Measurements from ENCODE around the gene MS4A15. TPM values are rescaled to one million over a fixed set of nuclear protein-coding genes. Genes with fewer than 3 reads are reported as not detected.
"Not testable (repeated sequence)": the region's sequence is repeated elsewhere in the genome, so short reads cannot be mapped to it uniquely, and the experiment has no call there.

Gene MS4A15
- total and polyA plus RNA-seq, 2 donors: not detected

DNA sequence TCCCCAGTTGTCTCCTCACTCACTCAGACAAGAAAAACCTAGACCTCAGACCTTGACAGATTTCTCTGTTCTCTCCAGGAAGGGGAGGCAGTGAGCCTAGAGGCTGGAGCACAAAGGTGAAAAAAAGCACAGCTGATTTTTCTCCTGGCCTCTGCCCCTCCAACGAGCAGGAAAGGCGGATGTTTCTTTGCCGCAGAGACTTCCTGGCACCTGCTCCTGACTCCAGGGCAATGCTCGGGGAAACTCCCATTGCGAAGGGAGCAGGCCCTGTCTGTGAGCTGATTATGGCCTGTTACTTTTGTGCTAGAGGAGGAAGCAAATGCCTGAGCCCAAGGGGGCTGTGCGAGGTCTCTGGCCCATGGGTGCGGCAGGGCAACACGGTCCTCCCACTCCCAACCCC is 53.9 kb downstream of the MS4A15 start:
- Histone ChIP-seq H3K4me1 (ENCODE audit: insufficient read depth) (no peaks in the 10 kb centered on the region), H3K4me3 (ENCODE audit: low read depth, low read length) (no peak overlapping the region), H3K36me3 (ENCODE audit: insufficient read depth) (no peaks in the 10 kb centered on the region), H3K27ac (ENCODE audit: low read depth) (no peak overlapping the region)
- 52% methylated on average over 8 of the region's 8 CpGs for WGBS
- DNase-seq (ENCODE audit: extremely low spot score): no peak

DNA sequence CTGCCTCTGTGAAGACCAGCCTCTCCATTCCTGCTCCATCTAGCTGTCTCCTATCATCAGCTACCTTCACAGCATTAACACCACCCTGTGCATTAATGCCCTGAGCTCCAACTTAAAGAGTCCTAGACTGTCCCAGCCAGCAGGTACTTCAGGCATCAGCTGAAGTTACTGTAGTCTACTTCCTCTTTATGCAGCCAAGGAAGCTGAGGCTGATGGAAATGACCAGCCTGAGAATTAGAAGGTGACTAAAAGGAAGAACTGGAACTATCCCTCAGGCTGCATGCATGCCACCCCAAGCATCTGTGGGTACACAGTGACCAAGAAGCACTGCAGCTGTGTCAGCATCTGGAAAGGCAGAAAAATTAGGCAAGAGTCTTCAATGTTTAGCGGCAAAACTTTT is 56.7 kb downstream of the MS4A15 start:
- no peaks in the 10 kb centered on the region for H3K36me3 ChIP-seq (ENCODE audit: insufficient read depth)
- DNase-seq (ENCODE audit: extremely low spot score): no peak
- no peak overlapping the region for H3K4me3 ChIP-seq (ENCODE audit: low read depth, low read length)
- 89% methylated on average over 1 of the region's 1 CpG for WGBS
- H3K27ac ChIP-seq (ENCODE audit: low read depth): no peak overlapping the region
- H3K4me1 ChIP-seq (ENCODE audit: insufficient read depth): no peaks in the 10 kb centered on the region

DNA sequence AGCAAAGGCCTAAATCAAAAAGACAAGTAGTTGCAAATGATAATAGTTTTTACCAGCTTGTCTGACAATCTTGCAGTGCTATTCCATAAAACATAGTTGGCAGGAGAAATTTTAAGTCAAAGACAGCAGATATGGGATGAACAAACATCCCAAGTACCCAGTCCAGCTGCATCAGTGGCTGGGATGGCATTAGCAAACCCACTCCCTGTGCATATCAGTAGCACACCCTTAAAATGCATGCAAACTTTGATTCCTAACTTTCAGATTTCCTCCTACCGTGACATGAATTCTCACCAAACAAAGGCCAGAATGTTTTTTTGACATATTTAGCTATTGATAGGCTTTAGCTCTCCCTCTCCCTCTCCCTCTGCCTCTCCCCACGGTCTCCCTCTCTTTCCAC is 57.4 kb downstream of the MS4A15 start:
- Histone ChIP-seq H3K4me3 (ENCODE audit: low read depth, low read length) (no peak overlapping the region), H3K4me1 (ENCODE audit: insufficient read depth) (no peaks in the 10 kb centered on the region), H3K36me3 (ENCODE audit: insufficient read depth) (no peaks in the 10 kb centered on the region), H3K27ac (ENCODE audit: low read depth) (no peak overlapping the region)
- DNase-seq (ENCODE audit: extremely low spot score): no peak
- WGBS: 76% methylated on average over 2 of the region's 2 CpGs

DNA sequence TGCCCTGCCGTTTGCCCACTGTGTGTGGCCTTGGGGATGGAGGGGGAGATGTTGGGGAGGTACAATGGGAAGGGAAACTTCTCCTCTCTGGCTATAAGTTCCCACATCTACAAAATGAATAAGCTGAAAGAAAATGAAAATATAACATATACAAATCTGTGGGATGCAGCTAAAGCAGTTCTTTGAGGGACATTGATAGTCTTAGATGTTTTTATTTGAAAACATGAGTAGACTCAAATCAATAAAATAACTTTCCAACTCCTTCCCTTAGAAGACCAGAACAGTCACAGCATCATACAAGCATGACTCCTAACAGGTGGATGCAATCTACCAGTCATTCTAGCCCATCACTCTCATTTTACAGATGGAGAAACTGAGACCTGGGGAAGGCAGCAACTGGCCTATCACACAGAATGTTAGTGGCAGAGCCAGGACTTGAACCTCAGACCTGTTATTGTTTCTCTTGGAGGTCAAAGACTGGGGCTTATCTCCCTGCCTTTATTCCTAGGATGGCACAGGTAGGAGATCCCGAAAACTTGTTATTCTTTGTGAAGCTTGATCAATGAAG is 60.0 kb downstream of the MS4A15 start:
- H3K4me3 ChIP-seq (ENCODE audit: low read depth, low read length): no peak overlapping the region
- no peak for DNase-seq (ENCODE audit: extremely low spot score)
- 97% methylated on average over 2 of the region's 2 CpGs for WGBS
- H3K4me1 ChIP-seq (ENCODE audit: insufficient read depth): no peaks in the 10 kb centered on the region
- no peaks in the 10 kb centered on the region for H3K36me3 ChIP-seq (ENCODE audit: insufficient read depth)
- no peak overlapping the region for H3K27ac ChIP-seq (ENCODE audit: low read depth)

DNA sequence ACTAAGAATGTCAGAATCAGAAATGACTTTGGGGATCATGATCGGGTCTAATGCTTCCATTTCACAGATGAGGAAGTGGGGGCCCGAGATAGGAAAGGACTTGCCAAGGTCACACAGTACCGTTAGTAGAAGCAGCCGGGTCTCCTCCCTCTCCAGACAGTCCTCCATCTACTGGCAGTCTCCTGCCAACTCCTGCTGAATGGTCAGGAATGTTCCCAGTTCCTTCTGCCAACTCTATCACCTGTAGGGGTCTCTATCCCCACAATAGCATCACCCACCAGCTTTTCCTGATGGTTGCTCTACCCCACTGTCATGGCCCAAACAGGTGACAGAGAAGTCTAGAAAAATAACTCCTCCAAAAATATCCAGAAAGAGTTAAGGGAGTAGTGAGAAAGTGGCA is 61.4 kb downstream of the MS4A15 start:
- Histone ChIP-seq H3K27ac (ENCODE audit: low read depth) (no peak overlapping the region), H3K4me3 (ENCODE audit: low read depth, low read length) (no peak overlapping the region), H3K36me3 (ENCODE audit: insufficient read depth) (no peaks in the 10 kb centered on the region), H3K4me1 (ENCODE audit: insufficient read depth) (no peaks in the 10 kb centered on the region)
- DNase-seq (ENCODE audit: extremely low spot score): no peak
- WGBS: 79% methylated on average over 4 of the region's 4 CpGs

DNA sequence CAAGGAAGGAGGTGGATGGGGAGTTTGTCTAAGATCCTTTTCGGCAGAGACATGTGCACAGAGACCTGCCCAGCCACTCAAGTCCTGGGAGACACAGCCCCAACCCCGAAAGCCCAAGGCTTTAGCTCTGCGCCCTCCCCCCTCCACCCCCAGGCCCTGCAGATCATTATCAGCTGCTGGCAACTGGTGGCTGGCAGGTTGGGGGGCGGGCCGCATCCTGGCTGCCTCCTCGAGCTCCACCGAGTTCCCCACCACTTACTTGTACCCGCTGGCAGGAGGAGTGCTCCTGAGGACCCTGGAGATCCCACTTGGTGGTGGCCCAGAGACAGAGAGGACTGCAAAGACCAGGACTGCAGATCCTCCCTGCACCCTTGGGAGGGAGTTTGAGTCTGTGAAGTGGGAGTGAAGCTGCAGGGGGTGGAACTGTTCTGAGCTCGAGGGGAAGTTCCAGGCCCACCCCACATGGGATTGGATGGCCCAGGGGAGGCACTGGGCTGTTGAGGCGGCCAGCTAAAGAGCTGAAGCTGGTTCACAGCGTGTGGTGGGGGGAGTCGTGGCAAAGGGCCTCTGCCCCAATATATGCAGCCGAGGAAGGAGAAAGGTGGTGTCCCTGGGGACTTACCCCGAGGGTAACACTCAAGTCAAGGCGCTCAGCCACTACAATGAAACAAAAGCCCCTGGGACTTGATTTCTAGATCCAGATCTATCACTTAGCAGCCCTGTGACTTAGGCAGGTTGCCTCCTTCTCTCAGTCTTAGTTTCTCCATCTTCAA is 65.3 kb downstream of the MS4A15 start:
- no peak overlapping the region for H3K27ac ChIP-seq (ENCODE audit: low read depth)
- H3K4me3 ChIP-seq (ENCODE audit: low read depth, low read length): no peak overlapping the region
- no peaks in the 10 kb centered on the region for H3K36me3 ChIP-seq (ENCODE audit: insufficient read depth)
- DNase-seq (ENCODE audit: extremely low spot score): no peak
- WGBS: 61% methylated on average over 15 of the region's 15 CpGs
- H3K4me1 ChIP-seq (ENCODE audit: insufficient read depth): no peaks in the 10 kb centered on the region

DNA sequence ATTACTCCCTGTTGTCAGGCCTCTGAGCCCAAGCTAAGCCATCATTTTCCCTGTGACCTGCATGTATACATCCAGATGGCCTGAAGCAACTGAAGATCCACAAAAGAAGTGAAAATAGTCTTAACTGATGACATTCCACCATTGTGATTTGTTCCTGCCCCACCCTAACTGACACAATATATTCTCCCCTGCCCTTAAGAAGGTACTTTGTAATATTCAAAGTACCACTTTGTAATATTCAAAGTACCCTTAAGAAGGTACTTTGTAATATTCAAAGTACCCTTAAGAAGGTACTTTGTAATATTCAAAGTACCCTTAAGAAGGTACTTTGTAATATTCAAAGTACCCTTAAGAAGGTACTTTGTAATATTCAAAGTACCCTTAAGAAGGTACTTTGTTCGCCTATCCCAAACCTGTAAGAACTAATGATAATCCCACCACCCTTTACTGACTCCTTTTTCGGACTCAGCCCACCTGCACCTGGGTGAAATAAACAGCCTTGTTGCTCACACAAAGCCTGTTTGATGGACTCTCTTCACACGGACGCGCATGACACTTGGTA is 67.2 kb downstream of the MS4A15 start:
- H3K27ac ChIP-seq (ENCODE audit: low read depth); H3K4me1 ChIP-seq (ENCODE audit: insufficient read depth); H3K4me3 ChIP-seq (ENCODE audit: low read depth, low read length); H3K36me3 ChIP-seq (ENCODE audit: insufficient read depth); DNase-seq (ENCODE audit: extremely low spot score): not testable (repeated sequence)
- WGBS: 92% methylated on average over 5 of the region's 5 CpGs

DNA sequence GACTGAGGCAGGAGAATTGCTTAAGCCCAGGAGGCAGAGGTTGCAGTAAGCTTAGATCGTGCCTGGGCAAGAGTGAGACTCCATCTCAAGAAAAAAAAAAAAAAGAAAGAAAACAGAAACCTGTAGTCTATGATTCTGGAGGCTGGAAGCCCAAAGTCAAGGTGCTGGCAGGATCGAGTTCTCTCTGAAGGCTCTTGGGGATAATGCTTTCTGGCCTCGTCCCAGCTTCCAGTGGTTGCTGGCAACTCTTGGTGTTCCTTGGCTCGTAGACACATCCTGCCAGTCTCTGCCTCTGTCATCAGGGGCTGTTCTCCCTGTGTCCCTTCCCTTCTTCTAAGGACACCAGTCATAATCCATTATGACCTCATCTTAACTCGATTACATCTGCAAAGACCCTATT is 68.5 kb downstream of the MS4A15 start:
- Histone ChIP-seq H3K4me3 (ENCODE audit: low read depth, low read length) (no peak overlapping the region), H3K4me1 (ENCODE audit: insufficient read depth) (no peaks in the 10 kb centered on the region), H3K27ac (ENCODE audit: low read depth) (no peak overlapping the region), H3K36me3 (ENCODE audit: insufficient read depth) (no peaks in the 10 kb centered on the region)
- DNase-seq (ENCODE audit: extremely low spot score): no peak
- WGBS: 80% methylated on average over 5 of the region's 5 CpGs

DNA sequence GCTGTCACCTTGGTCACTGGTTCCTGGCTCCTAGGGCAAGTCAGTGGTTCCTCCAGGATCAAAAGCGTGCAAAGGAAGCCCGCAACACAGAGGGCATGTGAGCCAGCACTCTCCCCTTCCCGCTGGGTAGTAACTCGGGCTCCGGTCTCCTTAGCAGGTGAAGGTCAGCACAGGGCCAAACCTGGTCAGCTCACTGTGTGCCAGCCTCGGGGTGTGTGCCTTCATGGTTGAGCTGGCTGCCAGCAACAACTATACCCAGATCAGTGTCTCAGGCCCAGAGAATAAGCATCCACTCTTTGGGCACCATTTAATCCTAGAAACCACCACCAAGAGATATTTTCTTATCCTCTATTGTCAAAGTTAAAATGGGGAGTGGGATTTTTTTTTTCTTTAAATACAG is 69.1 kb downstream of the MS4A15 start:
- Histone ChIP-seq H3K36me3 (ENCODE audit: insufficient read depth) (no peaks in the 10 kb centered on the region), H3K4me3 (ENCODE audit: low read depth, low read length) (no peak overlapping the region), H3K27ac (ENCODE audit: low read depth) (no peak overlapping the region), H3K4me1 (ENCODE audit: insufficient read depth) (no peaks in the 10 kb centered on the region)
- 68% methylated on average over 6 of the region's 6 CpGs for WGBS
- DNase-seq (ENCODE audit: extremely low spot score): no peak

Other genes with a start within 250 kb of the MS4A15 start
- gene MS4A13, start 241.5 kb upstream of the MS4A15 start, total RNA-seq: not detected
- gene MS4A13, start 241.5 kb upstream of the MS4A15 start, polyA plus RNA-seq: not detected
- 0.53 TPM for gene MS4A8, start 57.3 kb upstream of the MS4A15 start, total RNA-seq
- gene MS4A8, start 57.3 kb upstream of the MS4A15 start, polyA plus RNA-seq: not detected
- gene MS4A18, start 32.1 kb upstream of the MS4A15 start, total RNA-seq: not detected
- not detected for gene MS4A18, start 32.1 kb upstream of the MS4A15 start, polyA plus RNA-seq
- not detected for gene MS4A10, start 28.5 kb downstream of the MS4A15 start, total RNA-seq
- not detected for gene MS4A10, start 28.5 kb downstream of the MS4A15 start, polyA plus RNA-seq
- gene CCDC86, start 85.2 kb downstream of the MS4A15 start, total RNA-seq: 4.5 TPM
- 23.4 TPM for gene CCDC86, start 85.2 kb downstream of the MS4A15 start, polyA plus RNA-seq
- 0.37 TPM for gene PTGDR2, start 99.1 kb downstream of the MS4A15 start, total RNA-seq
- gene PTGDR2, start 99.1 kb downstream of the MS4A15 start, polyA plus RNA-seq: 0.98 TPM
- not detected for gene ZP1, start 110.7 kb downstream of the MS4A15 start, total RNA-seq
- 0.35 TPM for gene ZP1, start 110.7 kb downstream of the MS4A15 start, polyA plus RNA-seq
- 31.2 TPM for gene PRPF19, start 149.7 kb downstream of the MS4A15 start, total RNA-seq
- 83.0 TPM for gene PRPF19, start 149.7 kb downstream of the MS4A15 start, polyA plus RNA-seq
- gene TMEM109, start 157.3 kb downstream of the MS4A15 start, total RNA-seq: 32.9 TPM
- 183 TPM for gene TMEM109, start 157.3 kb downstream of the MS4A15 start, polyA plus RNA-seq
- 14.0 TPM for gene TMEM132A, start 167.6 kb downstream of the MS4A15 start, total RNA-seq
- gene TMEM132A, start 167.6 kb downstream of the MS4A15 start, polyA plus RNA-seq: 7.5 TPM
- 12.7 TPM for gene SLC15A3, start 195.3 kb downstream of the MS4A15 start, total RNA-seq
- gene SLC15A3, start 195.3 kb downstream of the MS4A15 start, polyA plus RNA-seq: 34.7 TPM
- 0.95 TPM for gene CD6, start 214.8 kb downstream of the MS4A15 start, total RNA-seq
- gene CD6, start 214.8 kb downstream of the MS4A15 start, polyA plus RNA-seq: 0.61 TPM

All from urinary bladder (tissue), 4 donors.